Activated CD8-positive, alpha-beta memory T cell treated with anti-CD3 and anti-CD28 coated beads, Interleukin-2, amount 50 U/mL, for 1 hour (primary cell): ENCODE data around the gene RCSD1.

ENCODE experiments used
- DNase-seq: peaks from one replicate; pipeline ENCODE4 v3.0.0-alpha.2; 2020; ENCODE audit errors: extremely low read depth

RCSD1 gene

GRCh38 chr1:167746013-167746672, 116.1 kb downstream of the RCSD1 start:
- DNase-seq, result no peak

GRCh38 chr1:167746988-167747655, 117.1 kb downstream of the RCSD1 start:
- DNase-seq, result no peak

- DNase-seq, result no peak
Measured at GRCh38 chr1:167747988-167748387, 118.0 kb downstream of the RCSD1 start.

GRCh38 chr1:167748906-167749305, 118.9 kb downstream of the RCSD1 start:
- no peak for DNase-seq

GRCh38 chr1:167749741-167750140, 119.7 kb downstream of the RCSD1 start:
- DNase-seq, result no peak

- no peak for DNase-seq
Measured at GRCh38 chr1:167750641-167751040, 120.6 kb downstream of the RCSD1 start.

GRCh38 chr1:167751676-167752075, 121.6 kb downstream of the RCSD1 start:
- no peak for DNase-seq

- DNase-seq, result no peak
Measured at GRCh38 chr1:167752219-167752985, 122.4 kb downstream of the RCSD1 start.

- no peak for DNase-seq
Measured at GRCh38 chr1:167755654-167756053, 125.6 kb downstream of the RCSD1 start.
